Measurements from ENCODE around the gene DEPDC7.
"Not testable (repeated sequence)": the region's sequence is repeated elsewhere in the genome, so short reads cannot be mapped to it uniquely, and the experiment has no call there.

The DEPDC7 gene

DNA sequence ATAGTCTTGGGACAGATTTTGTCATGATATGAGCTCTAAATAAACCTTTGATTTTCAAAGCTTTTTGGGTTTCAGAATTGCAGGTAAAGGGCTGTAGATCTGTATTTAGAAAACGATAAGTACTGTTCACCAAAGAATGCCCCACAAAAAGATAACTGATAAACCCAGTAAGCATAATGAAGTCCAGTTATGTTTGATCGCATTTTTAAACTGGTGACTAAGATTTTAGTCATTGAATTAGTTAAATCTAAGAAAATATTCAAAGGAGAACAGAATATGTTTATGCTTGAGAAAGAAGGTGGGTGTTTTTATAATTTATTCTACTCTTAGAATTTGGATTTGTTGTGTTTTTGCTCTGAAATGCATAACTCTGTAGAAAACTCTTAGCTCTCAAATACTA, 11.6 kb downstream of the DEPDC7 start:
- DNase-seq, result no peak

DNA sequence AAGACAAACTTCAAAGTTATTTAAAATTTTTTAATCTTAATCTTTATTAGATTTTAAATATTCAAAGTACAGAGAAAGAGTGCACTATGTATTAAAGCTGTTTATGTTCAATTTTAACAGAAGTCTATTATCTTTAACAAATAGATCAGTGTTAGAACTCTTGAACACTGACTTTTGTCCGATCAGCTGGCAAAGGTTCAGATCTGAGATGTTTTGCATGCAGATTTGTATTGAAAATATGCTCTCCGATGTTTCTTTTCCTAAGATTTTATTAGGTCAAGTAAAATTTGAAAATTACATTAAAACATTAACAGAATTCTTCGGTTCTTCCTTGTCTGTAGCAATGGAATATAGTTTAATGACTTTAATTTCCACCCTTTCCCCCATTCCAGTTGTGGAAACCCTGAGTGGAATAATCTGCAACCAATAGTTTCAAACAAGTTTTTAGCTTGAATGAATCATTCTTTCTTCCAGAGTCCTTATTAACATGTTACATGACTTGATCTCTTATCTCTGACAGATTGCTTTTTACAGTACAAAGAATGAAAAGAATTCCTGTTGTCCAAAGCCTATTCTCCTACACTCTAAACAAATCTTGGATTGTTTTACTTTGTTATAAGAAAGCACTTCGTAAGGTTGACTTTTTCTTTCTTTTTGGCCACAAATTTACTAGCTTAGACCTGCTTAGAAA, 12.3 kb downstream of the DEPDC7 start:
- no peak for DNase-seq

DNA sequence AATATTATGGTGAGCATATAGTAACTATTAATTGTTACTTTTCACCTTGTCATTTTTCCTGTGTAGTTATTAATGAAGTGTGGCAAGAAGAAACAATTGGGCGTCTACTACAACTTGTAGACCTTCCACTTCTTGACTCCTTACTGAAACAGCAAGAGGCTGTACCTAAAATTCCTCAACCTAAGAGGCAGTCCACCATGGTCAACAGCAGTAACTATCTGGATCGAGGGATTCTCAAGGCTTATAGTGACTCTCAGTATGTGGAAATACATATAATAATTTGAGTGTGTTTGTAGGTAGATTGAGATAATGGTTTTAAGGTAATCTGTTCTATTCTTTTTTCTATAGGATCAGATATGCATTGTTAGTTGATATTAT, 12.8 kb downstream of the DEPDC7 start:
- no peak for DNase-seq

DNA sequence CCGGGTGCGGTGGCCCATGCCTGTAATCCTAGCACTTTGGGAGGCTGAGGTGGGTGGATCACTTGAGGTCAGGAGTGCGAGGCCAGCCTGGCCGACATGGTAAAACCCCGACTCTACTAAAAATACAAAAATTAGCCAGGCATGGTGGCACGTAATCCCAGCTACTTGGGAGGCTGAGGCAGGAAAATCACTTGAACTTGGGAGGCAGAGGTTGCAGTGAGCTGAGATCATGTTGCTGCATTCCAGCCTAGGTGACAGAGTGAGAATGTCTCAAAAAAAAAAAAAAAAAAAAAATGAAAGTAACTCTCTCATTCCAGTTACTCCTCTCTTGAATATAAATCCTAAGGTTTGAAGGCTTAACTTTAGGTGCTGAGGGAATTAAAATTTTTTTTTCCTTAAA, 13.5 kb downstream of the DEPDC7 start:
- DNase-seq, result not testable (repeated sequence)

DNA sequence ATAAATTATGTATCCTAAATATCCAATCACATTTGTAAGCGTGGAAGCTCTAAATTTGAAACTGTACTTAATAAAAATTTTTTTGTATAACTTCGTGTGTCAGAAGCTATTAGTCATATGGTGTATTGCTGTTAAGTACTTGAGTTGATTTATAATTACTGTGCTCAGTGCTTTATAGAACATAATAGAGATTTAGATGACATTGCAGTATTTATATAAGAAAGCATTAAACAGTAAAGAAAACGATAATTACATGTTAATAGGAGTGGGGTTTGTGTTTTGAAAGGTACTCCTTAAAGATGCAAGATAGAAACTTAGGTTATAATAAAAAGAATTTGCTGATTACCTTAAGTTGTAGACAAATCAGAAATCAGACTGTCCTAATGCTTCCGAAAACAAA, 17.8 kb downstream of the DEPDC7 start:
- no peak for DNase-seq

DNA sequence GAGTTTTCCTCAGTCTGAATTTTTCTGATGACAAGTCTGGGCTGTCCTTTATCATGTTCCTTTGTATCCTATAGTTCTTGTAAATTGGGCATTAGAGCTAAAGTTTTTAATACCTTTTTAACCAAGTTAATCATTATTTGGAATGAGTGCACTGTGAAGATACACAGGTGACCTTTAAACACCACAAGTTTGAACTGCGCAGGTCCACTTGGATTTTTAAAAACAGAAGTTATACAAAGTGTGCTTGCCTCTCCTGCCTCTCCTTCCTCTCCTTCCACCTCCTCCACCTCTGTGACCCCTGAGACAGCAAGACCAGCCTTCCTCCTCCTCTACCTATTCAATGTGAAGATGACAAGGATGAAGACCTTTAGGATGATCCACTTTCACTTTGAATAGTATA, 19.3 kb downstream of the DEPDC7 start:
- DNase-seq, result no peak

DNA sequence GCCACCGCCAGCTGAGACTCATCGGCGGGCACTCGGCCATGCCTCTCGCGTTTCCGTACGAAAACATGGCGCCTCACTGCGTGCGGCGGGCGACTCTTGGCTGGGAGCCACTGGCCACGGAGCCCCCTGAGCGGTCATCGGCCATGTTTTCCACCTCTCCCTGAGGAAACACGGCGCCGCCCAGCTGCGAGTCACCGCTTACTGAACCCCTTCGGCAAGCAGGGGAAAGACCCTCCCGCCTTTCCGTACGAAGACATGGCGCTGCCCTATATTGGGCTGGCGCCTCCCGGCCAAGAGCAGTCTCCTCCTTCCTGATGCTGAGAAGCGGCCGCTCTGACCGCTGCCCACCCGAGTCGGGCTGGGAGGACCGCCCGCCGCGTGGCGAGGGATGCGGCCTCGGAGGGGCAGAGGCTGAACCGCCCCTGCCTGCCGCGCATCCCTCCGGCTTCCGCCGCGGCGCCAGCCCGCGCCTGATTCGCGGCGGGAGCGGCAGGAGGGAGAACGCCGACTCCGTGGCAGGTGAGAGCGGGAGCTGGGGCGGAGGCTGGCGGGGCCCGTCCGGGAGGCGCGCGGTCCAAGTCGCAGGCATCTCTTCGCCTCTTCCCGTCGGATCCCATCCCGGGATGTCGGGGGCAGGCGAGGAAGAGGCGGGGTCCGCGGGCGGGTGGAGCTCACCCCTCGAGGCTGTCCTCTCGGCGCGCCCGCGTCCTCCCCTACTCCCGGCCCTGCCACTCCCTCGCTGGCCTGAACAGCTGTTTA, 23.8 kb downstream of the DEPDC7 start, which contains the start of gene TCP11L1:
TCP11L1 (plus strand) TSS at position 299 of the 759 bp plus-strand sequence. CDS start 4,202 bp downstream, outside the sequence.
- peak; percentile 61 for DNase-seq

DNA sequence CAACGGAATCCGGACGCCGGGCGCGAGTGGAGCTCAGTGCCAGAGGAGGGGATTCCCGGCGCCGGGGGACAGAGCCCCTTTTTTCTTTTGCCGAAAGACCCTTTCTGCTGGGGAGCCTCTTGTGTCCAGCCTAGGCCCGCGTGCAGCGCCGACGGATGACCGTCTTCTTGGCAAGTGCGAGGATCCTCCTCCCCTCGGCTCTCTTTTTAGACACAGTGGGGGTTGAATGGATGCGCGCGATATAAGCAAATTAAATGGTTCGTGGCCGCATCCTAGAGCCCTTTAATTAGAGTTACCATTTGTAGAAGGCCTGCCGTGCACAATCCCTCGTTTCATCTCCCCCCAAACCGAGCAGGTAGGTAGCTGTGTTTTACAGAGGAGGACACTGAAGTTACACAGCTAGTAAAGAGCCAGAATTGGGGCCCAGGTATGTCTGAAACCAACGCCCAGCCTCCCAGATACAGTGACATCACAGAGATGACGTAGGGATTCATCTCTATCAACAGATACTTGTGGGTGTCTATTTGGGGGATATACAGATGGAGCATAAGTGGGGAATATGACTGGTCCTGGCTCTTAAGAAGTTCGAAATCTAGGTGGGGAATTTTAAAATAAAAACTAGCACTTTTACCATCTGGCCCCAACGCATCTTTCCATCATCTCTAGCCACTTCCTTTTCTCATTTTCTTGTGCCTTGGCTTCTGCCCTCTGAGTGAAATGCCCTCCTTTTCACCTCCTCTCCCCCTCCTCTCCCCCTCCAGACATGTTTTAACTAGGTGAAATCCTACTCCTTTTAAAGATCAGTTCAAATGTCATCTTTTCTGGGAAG, 24.6 kb downstream of the DEPDC7 start:
- DNase-seq, result peak; percentile 5

DNA sequence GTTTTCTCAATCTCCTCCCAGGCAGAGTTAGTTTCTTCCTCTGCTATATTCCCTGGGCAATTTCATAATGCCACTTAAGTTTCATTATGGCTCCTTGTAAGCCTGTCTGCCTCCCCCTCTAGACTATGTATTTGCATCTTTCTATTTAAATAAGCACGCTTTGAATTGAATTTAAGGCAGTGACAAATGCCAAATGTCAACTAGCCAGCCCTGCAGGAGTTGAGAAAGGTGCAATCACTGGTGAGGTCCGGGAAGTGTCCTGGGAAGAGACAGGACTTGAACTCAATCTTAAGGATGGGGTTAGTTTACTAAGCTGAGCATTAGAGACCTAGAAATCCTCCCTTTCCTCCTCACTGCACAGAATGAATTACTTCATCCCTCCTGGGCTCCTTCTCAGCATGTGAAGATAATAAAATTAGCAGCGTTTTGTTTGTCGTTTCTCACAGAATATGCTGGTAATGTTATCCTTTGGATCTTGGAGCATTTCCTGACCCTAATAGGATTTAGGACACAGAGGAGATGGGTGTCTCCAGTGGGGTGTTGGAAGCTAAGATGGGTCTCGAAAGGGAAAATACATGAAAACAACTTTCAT, 25.3 kb downstream of the DEPDC7 start:
- DNase-seq, result no peak

DNA sequence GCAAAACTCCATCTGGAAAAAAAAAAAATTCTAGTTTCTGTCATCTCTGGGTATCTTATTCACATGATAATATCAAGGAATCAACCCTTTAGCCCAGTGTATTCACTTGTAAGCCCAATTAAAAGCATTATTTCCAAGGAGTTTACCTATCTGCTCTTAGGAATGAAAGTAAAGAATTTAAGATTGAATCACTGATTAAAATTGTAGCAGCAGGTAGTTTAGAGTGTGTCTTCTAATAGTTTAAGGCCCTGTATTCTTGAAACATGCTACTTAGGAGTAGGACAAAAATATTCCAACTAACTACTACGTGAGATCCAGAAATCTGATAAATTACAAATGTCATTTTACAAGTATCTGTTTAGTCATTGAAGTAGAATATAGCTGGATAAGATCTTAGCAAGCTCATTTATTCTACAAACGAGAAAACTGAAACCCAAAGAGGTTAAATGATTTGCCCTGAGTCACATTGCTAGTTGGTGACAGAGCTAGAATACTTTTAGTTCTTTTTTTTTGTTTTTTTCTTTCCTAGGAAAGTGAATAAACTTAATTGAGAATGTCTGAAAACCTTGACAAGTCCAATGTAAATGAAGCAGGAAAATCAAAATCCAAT, 27.6 kb downstream of the DEPDC7 start:
- DNase-seq, result no peak

DNA sequence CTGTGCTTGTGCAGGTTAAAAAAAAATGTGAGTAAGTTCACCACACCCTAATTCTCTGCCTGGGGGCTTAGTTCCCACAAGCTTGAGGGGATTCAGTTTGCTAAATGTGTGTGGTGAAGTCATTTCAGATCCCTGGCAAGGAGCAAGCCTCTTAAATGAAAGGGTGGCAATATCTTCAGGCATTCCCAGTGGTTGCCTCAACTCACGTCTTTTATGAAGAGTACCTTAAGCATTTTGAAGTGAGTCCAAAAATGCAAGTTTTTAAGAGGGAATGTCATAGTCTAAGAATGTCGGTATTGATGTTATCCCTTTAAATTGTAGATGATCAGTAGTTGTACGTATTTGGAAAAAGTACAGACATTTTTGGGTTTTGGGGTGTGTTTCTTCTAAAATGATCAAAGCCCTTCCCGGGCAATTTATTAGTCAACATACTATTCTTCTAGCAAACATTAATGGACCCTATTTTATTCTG, 28.6 kb downstream of the DEPDC7 start:
- DNase-seq, result no peak

DNA sequence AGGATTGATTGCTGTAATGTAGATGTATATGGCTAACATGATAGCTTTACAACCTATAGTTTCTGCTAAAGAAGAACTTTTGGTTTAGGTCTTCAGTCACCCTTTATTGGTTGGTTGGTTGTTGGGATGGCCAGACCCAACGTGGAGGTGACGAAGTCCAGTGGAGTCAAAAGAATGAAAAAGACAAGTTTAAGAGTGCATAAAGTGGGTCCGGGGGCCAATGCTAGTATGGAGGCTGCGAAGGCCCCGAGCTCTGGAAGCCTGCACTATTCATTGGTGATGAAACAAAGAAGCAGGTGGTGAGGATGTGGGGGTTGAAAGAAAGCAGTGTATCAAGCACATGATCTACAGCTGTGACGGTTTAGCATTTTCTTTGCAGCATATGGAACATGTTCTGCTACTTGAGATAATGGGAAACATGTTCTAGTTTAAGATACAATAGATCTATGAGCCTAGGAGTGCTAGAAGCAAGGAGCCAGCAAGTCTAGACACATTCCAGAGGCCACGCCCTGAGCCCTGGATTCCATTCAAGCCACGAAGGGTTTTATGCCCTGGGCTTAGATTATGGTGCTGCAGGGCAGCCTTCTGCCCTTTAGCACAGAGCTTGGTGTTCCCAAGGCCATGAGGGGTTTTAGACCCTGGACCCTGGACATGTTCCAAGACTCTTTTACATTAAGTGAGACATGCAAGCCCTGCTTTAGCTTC, 30.0 kb downstream of the DEPDC7 start:
- no peak for DNase-seq

DNA sequence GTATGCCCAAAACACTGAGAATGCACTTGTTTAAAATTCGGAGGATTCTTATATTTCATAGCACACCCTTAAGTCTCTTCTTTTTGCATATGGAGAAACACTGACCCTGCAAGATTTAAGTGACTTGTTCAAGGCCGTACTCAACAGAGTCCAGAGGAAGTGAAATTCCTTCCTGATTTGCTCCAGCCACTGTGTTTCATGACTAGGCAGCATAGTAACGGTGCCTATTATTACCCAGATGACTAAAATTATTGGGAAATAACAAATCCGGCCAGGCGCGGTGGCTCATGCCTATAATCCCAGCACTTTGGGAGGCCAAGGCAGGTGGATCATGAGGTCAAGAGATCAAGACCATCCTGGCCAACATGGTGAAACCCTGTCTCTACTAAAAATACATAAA, 33.0 kb downstream of the DEPDC7 start:
- not testable (repeated sequence) for DNase-seq

DNA sequence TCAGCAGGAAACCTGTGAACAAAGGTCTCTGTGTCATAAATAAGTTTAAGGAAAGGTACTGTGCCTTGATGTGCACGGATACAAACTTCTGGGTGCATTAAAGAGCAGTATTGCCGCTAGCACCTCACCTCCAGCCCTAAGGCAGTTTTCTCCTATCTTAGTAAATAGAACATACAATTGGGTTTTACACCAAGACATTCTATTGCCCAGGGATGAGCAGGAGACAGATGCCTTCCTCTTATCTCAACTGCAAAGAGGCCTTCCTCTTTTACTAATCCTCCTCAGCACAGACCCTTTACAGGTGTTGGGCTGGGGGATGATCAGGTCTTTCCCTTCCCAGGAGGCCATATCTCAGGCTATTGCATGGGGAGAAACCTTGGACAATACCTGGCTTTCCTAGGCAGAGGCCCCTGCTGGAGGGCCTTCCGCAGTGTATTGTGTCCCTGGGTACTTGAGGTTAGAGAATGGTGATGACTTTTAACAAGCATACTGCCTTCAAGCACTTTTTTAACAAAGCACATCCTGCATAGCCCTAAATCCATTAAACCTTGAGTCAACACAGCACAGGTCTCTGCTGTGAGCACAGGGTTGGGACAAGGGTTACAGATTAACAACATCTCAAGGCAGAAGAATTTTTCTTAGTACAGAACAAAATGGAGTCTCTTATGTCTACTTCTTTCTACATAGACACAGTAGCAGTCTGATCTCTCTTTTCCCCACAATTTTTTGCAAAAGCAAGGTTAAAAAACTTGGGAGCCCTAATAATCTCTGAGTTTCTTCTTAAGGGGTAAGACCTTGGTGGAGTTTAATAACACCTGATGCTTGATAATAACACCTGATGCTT, 34.1 kb downstream of the DEPDC7 start:
- not testable (repeated sequence) for DNase-seq

DNA sequence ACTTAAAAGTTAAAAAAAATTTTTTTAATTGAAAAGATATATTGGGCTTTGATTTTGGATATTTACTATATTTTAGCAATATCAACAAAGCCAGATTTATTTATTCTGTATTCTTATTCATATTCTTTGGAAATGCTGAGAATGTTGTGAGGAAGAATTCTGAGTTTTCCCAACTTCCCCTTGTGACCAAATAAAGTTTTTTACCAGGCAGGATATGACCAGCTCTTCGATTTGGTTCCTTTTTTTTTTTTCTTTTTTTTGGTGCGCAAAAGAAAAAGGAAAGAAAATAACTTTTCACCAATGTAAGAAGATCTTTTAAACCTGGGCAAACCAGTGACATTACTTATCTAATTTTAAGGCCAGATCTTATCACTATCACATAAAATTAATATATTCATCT, 36.6 kb downstream of the DEPDC7 start:
- DNase-seq, result no peak

DNA sequence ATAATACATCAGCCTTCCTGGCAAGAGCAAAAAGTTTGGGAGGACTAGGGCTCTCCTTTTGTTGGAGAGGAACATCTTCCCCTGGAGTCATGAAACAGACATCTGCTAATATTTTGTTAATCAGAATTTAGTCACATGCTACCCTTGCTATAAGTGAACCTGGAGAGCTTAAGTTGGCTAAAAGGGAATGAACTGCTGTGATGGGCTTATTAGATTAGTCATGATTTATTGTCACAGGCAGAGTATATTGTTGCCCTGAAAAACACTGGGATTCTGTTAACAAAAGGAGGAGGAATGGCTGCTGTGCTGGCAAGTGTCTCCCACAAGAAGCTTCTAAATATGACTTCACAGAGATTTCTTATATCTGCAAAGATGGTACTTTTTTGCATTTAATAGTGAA, 39.7 kb downstream of the DEPDC7 start:
- DNase-seq, result no peak

DNA sequence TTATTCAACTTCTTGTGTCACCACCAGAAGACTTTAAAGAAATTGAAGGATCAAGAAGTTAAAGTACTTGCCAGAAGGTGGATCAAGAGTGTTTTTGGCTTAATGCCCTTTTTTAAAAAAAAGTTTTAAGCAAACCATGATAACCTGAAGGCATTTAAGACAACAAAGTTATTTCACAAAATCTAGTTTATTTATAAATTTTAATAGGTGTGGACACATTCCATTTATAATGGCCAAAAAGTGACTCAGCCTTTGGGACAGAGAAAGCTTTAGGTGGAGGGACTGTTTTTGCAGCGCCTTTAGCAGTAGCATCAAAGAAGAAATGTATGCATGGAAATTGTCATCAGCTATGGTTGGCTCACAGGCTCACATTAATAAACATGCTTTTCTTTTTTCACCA, 41.6 kb downstream of the DEPDC7 start:
- DNase-seq, result no peak

DNA sequence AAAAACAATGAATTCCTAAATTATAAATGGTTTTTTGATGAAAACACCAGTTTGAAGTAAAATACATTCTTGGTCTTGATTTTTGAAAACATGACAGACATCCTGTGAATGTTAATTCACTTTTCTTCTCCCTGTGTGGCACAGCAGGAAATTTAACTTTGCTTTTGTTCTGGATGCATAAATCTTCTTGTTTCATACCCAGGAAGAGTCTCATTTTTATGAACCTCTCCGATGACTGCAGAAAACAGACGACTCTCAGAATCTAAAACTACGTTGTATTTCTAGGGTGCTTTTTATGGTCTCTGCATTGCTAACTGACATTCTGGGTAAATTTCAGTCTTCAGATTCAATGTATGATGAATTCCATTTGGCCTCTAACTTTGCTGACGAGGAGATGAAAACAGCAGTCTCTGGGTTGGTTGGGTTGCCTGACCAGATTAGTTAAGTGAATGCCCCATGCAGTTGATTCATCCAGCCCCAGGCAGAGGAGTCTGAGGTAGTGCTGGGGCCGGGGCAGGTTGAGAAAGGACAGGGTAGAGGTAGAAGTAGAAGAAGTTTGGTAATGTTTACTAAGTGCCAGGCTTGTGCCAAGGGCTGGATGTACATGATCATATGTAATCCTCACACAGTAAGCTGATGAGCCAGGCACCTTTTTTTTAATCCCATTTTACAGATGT, 43.8 kb downstream of the DEPDC7 start:
- no peak for DNase-seq

DNA sequence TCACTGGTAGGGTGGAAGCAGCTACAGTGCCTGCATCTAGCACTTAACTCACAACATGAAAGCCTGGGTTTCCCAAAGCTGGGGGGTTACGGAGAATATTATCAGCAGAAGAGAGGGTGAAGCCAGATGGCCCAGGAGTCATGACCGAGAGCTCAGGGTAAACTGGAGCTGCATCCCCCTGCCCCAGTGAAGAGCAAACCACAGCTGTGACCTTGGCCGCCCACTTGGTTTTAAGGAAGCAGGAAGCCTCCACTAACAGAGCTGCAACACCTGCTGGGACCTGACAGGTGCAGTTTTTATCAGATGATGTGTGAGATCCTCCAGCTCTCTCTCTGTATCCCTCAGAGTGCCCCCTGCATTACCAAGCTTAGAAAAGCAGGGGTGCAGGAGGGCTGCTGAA, 44.6 kb downstream of the DEPDC7 start:
- no peak for DNase-seq

DNA sequence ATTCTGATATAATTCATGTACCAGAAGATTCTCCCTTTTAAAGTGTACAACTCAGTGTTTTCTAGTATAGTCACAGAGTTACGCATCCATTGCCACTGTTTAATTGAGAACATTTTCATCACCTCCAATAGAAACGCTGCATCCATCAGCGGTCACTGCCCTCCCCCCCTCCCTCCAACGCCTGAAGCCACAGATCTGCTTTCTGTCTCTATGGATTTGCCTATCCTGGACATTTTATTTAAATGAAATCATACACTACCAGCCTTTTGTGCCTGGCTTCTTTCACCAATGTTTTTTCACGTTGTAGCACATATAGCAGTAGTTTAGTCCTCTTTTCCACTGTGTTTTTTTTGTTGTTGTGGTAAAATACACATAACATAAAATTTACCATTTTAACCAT, 46.5 kb downstream of the DEPDC7 start:
- no peak for DNase-seq
